Measurements from ENCODE around the gene PCDH9. TPM values are rescaled to one million over a fixed set of nuclear protein-coding genes. Genes with fewer than 3 reads are reported as not detected.

PCDH9 gene
- total and polyA plus RNA-seq, 2 experiments from 2014 or later: 0.31 to 0.52 TPM

DNA sequence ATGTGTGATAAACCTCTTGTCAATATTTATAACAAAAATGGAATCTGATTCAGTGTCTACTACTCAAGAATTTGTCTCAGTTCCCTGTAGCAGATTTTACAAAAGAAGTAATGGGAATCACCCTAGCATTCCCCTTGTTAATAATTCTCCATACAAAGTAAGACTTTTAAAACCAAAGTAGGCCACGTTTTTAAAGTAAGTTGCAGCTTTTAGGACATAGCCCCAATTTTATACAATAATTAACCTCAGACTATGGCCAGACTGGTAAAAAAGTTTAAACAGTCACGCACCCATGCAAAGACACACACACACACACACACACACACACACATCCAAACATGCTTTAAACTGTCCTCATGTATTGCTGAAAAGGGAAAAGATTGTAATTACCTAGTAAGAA lies 589.9 kb downstream of the PCDH9 start:
- ATAC-seq: no peak
- no peaks in the 10 kb centered on the region for H3K27me3 Mint-ChIP-seq (ENCODE audit: insufficient read depth, low read depth, poor library complexity)

More for the DNA sequence above, 589.9 kb downstream of the PCDH9 start:
- no peak overlapping the region for H3K4me3 ChIP-seq
- Mint-ChIP-seq H3K4me3 (no peak overlapping the region), H3K36me3 (ENCODE audit: low read depth) (no peaks in the 10 kb centered on the region), H3K9me3 (no peaks in the 10 kb centered on the region), H3K4me1 (peaks cover 7% of the 10 kb centered on the region; the same call in 2 of the 3 replicates), H3K27ac (no peak overlapping the region)
- no peaks in the 10 kb centered on the region for H3K79me2 ChIP-seq (replicated peaks; ENCODE audit: insufficient read depth)
- H3K4me2 ChIP-seq: no peak overlapping the region
- no peaks in the 10 kb centered on the region for H3K27me3 ChIP-seq (ENCODE audit: insufficient read depth)
- no peaks in the 10 kb centered on the region for H4K20me1 ChIP-seq (replicated peaks; ENCODE audit: insufficient read depth)
- no peak overlapping the region for H3K27ac ChIP-seq (ENCODE audit: low read depth)
- no peaks in the 10 kb centered on the region for H3F3A ChIP-seq (replicated peaks; ENCODE audit: low read depth)
- no peak overlapping the region for H2AFZ ChIP-seq
- H3K9me2 ChIP-seq (ENCODE audit: insufficient read depth): no peaks in the 10 kb centered on the region
- TF ChIP-seq, protein P1, sequence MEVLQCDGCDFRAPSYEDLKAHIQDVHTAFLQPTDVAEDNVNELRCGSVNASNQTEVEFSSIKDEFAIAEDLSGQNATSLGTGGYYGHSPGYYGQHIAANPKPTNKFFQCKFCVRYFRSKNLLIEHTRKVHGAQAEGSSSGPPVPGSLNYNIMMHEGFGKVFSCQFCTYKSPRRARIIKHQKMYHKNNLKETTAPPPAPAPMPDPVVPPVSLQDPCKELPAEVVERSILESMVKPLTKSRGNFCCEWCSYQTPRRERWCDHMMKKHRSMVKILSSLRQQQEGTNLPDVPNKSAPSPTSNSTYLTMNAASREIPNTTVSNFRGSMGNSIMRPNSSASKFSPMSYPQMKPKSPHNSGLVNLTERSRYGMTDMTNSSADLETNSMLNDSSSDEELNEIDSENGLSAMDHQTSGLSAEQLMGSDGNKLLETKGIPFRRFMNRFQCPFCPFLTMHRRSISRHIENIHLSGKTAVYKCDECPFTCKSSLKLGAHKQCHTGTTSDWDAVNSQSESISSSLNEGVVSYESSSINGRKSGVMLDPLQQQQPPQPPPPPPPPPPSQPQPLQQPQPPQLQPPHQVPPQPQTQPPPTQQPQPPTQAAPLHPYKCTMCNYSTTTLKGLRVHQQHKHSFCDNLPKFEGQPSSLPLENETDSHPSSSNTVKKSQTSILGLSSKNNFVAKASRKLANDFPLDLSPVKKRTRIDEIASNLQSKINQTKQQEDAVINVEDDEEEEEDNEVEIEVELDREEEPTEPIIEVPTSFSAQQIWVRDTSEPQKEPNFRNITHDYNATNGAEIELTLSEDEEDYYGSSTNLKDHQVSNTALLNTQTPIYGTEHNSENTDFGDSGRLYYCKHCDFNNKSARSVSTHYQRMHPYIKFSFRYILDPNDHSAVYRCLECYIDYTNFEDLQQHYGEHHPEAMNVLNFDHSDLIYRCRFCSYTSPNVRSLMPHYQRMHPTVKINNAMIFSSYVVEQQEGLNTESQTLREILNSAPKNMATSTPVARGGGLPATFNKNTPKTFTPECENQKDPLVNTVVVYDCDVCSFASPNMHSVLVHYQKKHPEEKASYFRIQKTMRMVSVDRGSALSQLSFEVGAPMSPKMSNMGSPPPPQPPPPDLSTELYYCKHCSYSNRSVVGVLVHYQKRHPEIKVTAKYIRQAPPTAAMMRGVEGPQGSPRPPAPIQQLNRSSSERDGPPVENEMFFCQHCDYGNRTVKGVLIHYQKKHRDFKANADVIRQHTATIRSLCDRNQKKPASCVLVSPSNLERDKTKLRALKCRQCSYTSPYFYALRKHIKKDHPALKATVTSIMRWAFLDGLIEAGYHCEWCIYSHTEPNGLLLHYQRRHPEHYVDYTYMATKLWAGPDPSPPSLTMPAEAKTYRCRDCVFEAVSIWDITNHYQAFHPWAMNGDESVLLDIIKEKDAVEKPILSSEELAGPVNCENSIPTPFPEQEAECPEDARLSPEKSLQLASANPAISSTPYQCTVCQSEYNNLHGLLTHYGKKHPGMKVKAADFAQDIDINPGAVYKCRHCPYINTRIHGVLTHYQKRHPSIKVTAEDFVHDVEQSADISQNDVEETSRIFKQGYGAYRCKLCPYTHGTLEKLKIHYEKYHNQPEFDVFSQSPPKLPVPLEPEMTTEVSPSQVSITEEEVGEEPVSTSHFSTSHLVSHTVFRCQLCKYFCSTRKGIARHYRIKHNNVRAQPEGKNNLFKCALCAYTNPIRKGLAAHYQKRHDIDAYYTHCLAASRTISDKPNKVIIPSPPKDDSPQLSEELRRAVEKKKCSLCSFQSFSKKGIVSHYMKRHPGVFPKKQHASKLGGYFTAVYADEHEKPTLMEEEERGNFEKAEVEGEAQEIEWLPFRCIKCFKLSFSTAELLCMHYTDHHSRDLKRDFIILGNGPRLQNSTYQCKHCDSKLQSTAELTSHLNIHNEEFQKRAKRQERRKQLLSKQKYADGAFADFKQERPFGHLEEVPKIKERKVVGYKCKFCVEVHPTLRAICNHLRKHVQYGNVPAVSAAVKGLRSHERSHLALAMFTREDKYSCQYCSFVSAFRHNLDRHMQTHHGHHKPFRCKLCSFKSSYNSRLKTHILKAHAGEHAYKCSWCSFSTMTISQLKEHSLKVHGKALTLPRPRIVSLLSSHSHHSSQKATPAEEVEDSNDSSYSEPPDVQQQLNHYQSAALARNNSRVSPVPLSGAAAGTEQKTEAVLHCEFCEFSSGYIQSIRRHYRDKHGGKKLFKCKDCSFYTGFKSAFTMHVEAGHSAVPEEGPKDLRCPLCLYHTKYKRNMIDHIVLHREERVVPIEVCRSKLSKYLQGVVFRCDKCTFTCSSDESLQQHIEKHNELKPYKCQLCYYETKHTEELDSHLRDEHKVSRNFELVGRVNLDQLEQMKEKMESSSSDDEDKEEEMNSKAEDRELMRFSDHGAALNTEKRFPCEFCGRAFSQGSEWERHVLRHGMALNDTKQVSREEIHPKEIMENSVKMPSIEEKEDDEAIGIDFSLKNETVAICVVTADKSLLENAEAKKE (CRISPR knock-in tag; IDR thresholded peaks at IDR 0.05): no peak
- TF ChIP-seq JUNB (IDR thresholded peaks at IDR 0.05; ENCODE audit: unreplicated experiment) (no peak), EZH2 (IDR thresholded peaks at IDR 0.05; ENCODE audit: low read depth, unreplicated experiment) (no peak)
- no peaks in the 10 kb centered on the region for H3K36me3 ChIP-seq (ENCODE audit: insufficient read depth)
- DNase-seq (ENCODE audit: low spot score): no peak
- H3K4me1 ChIP-seq (ENCODE audit: insufficient read depth): no peaks in the 10 kb centered on the region

Measured in GM23338 (cell line).